ENCODE results near the gene TSTD1.
"Not testable (repeated sequence)": the region's sequence is repeated elsewhere in the genome, so short reads cannot be mapped to it uniquely, and the experiment has no call there.

Gene TSTD1

GRCh38 chr1:161066694-161067093 lies 27.9 kb upstream of the TSTD1 start:
- TF ChIP-seq CTCF (IDR thresholded peaks at IDR 0.05; ENCODE audit: low read depth, low read length), result no peak
- no peaks in the 10 kb centered on the region for H3K9me3 ChIP-seq (ENCODE audit: severe bottlenecking)
- no peak overlapping the region for H3K4me3 ChIP-seq (ENCODE audit: low read depth, low read length)
- H3K36me3 ChIP-seq, result no peaks in the 10 kb centered on the region
- H3K27me3 ChIP-seq (ENCODE audit: insufficient read depth, low read depth, severe bottlenecking), result no peaks in the 10 kb centered on the region
- H3K27ac ChIP-seq, result no peak overlapping the region
- DNase-seq, result no peak

GRCh38 chr1:161065681-161066080 lies 26.9 kb upstream of the TSTD1 start:
- not testable (repeated sequence) for DNase-seq

GRCh38 chr1:161063936-161064335 lies 25.2 kb upstream of the TSTD1 start:
- not testable (repeated sequence) for DNase-seq; H3K27me3 ChIP-seq (ENCODE audit: insufficient read depth, low read depth, severe bottlenecking); H3K4me3 ChIP-seq (ENCODE audit: low read depth, low read length); H3K9me3 ChIP-seq (ENCODE audit: severe bottlenecking); H3K27ac ChIP-seq; H3K36me3 ChIP-seq

More at GRCh38 chr1:161065681-161066080, 26.9 kb upstream of the TSTD1 start:
- not testable (repeated sequence) for H3K36me3 ChIP-seq; H3K4me3 ChIP-seq (ENCODE audit: low read depth, low read length); H3K27me3 ChIP-seq (ENCODE audit: insufficient read depth, low read depth, severe bottlenecking); H3K27ac ChIP-seq; H3K9me3 ChIP-seq (ENCODE audit: severe bottlenecking)

- no peak for DNase-seq
- TF ChIP-seq CTCF (IDR thresholded peaks at IDR 0.05; ENCODE audit: low read depth, low read length), result no peak
- H3K27me3 ChIP-seq (ENCODE audit: insufficient read depth, low read depth, severe bottlenecking), result no peaks in the 10 kb centered on the region
- H3K36me3 ChIP-seq, result no peaks in the 10 kb centered on the region
- H3K9me3 ChIP-seq (ENCODE audit: severe bottlenecking), result no peaks in the 10 kb centered on the region
- H3K4me3 ChIP-seq (ENCODE audit: low read depth, low read length), result no peak overlapping the region
- H3K27ac ChIP-seq, result no peak overlapping the region
Observed at GRCh38 chr1:161061419-161061818, 22.7 kb upstream of the TSTD1 start.

- H3K36me3 ChIP-seq, result no peaks in the 10 kb centered on the region
- peaks cover 4% of the 10 kb centered on the region for H3K27me3 ChIP-seq (ENCODE audit: insufficient read depth, low read depth, severe bottlenecking)
- H3K4me3 ChIP-seq (ENCODE audit: low read depth, low read length), result no peak overlapping the region
- no peaks in the 10 kb centered on the region for H3K9me3 ChIP-seq (ENCODE audit: severe bottlenecking)
- H3K27ac ChIP-seq, result no peak overlapping the region
- no peak for TF ChIP-seq CTCF (IDR thresholded peaks at IDR 0.05; ENCODE audit: low read depth, low read length)
- no peak for DNase-seq
Observed at GRCh38 chr1:161059293-161059692, 20.5 kb upstream of the TSTD1 start.

- Histone ChIP-seq H3K27me3 (ENCODE audit: insufficient read depth, low read depth, severe bottlenecking) (peaks cover 4% of the 10 kb centered on the region), H3K27ac (no peak overlapping the region), H3K9me3 (ENCODE audit: severe bottlenecking) (peaks cover 2% of the 10 kb centered on the region), H3K4me3 (ENCODE audit: low read depth, low read length) (no peak overlapping the region), H3K36me3 (no peaks in the 10 kb centered on the region)
- peak; percentile 36 for TF ChIP-seq CTCF (IDR thresholded peaks at IDR 0.05; ENCODE audit: low read depth, low read length)
- no peak for DNase-seq
Observed at GRCh38 chr1:161054805-161055204, 16.0 kb upstream of the TSTD1 start.

GRCh38 chr1:161054232-161054631 lies 15.5 kb upstream of the TSTD1 start:
- no peak overlapping the region for H3K27ac ChIP-seq
- DNase-seq, result no peak
- no peak overlapping the region for H3K4me3 ChIP-seq (ENCODE audit: low read depth, low read length)
- peaks cover 7% of the 10 kb centered on the region for H3K9me3 ChIP-seq (ENCODE audit: severe bottlenecking)
- no peaks in the 10 kb centered on the region for H3K36me3 ChIP-seq
- peaks cover 4% of the 10 kb centered on the region for H3K27me3 ChIP-seq (ENCODE audit: insufficient read depth, low read depth, severe bottlenecking)
- no peak for TF ChIP-seq CTCF (IDR thresholded peaks at IDR 0.05; ENCODE audit: low read depth, low read length)
